HepG2 (cell line): ENCODE results near the gene MYCBP2. TPM values are rescaled to one million over a fixed set of nuclear protein-coding genes. Genes with fewer than 3 reads are reported as not detected.
"Not testable (repeated sequence)": the region's sequence is repeated elsewhere in the genome, so short reads cannot be mapped to it uniquely, and the experiment has no call there.

Source experiments
- ATAC-seq: fragments of 200-7000 bp; cut with Tn5 transposase; 3 replicates; pipeline ENCODE4 v1.9.1; 2020; ENCODE audit warnings: mild to moderate bottlenecking, moderate library complexity
- BruUV-seq: library from RNA; stranded (reverse); fragments of 400-500 nt; replicated peaks from 2 replicates; lab custom pipeline; 2021; lab: Mats Ljungman, UMichigan
- CTCF ChIA-PET: fragments of 300-600 bp; formaldehyde crosslinking; extraction: SDS; loops from one replicate; lab custom pipeline; 2021; ENCODE audit warnings: low total read pairs, inconsistent platforms, low intra/inter-chr PET ratio; lab: Yijun Ruan, JAX
- POLR2A ChIA-PET: fragments of 350-600 bp; sonication (Branson Sonifier 250); formaldehyde crosslinking; loops from one replicate; lab custom pipeline; 2020; ENCODE audit warnings: antibody characterized with exemption, inconsistent platforms; lab: Yijun Ruan, JAX
- DNase-seq: peaks from one replicate; pipeline ENCODE4 v3.0.0-alpha.2; 2015; ENCODE audit warnings: low spot score
- FAIRE-seq: peaks from 3 replicates; lab custom pipeline; 2011; peaks lifted over from hg19 to GRCh38; lab: Jason Lieb, UNC
- H2AFZ ChIP-seq: one replicate; pipeline ENCODE4 v1.6.1; 2011; ENCODE audit warnings: low read length, inconsistent platforms
- H3K27ac ChIP-seq: fragments of 300-600 bp; 3 replicates; pipeline ENCODE4 v1.8.0; 2011; ENCODE audit warnings: mixed run types, mild to moderate bottlenecking, mixed read lengths, low read length, inconsistent platforms; ENCODE audit not compliant: insufficient read depth; ENCODE audit errors: extremely low read length
- H3K27me3 ChIP-seq, 2 experiments: fragments of 200-600 bp in 1 of 2; 2 replicates in 1 of 2; 3 replicates in 1 of 2; pipeline versions ENCODE4 v1.6.0 to v1.8.0; 2011; ENCODE audit warnings: low read length in 2 of 2, mild to moderate bottlenecking in 2 of 2, moderate library complexity in 2 of 2, inconsistent platforms in 1 of 2; ENCODE audit not compliant: insufficient read depth in 2 of 2, control insufficient read depth in 1 of 2
- H3K36me3 ChIP-seq, 2 experiments: fragments of 200-600 bp in 1 of 2; replicated peaks in 1 of 2; 2 replicates in 1 of 2; 3 replicates in 1 of 2; pipeline versions ENCODE4 v1.5.1 to v1.8.0; 2011; ENCODE audit warnings: low read length in 2 of 2, inconsistent platforms in 1 of 2; ENCODE audit not compliant: insufficient read depth in 2 of 2, control insufficient read depth in 1 of 2
- H3K4me1 ChIP-seq: 2 replicates; pipeline ENCODE4 v1.5.1; 2012; ENCODE audit warnings: low read length, inconsistent platforms; ENCODE audit not compliant: insufficient read depth
- H3K4me2 ChIP-seq: 2 replicates; pipeline ENCODE4 v1.6.0; 2011; ENCODE audit warnings: low read depth, low read length, inconsistent platforms
- H3K4me3 ChIP-seq, 3 experiments: fragments of 200-600 bp in 1 of 3; sonication (generic), shearing (Covaris generic) in 1 of 3; replicated peaks in 1 of 3; 2 replicates each; pipeline ENCODE4 v1.5.1; 2011 to 2016; ENCODE audit warnings: low read length in 3 of 3, inconsistent platforms in 2 of 3, low read depth in 2 of 3, mild to moderate bottlenecking in 2 of 3, control low read depth in 1 of 3, mixed read lengths in 1 of 3; ENCODE audit not compliant: insufficient read depth in 1 of 3
- H3K79me2 ChIP-seq: one replicate; pipeline ENCODE4 v1.6.1; 2011; ENCODE audit warnings: low read length, inconsistent platforms; ENCODE audit not compliant: insufficient read depth
- H3K9ac ChIP-seq: 2 replicates; pipeline ENCODE4 v1.6.0; 2011; ENCODE audit warnings: mild to moderate bottlenecking, low read depth, low read length, inconsistent platforms; ENCODE audit not compliant: insufficient read depth
- H3K9me3 ChIP-seq: 2 replicates; pipeline ENCODE4 v1.5.1; 2012; ENCODE audit warnings: mild to moderate bottlenecking, low read length
- H4K20me1 ChIP-seq: 2 replicates; pipeline ENCODE4 v1.6.0; 2011; ENCODE audit warnings: inconsistent platforms, mild to moderate bottlenecking, low read length, moderate library complexity; ENCODE audit not compliant: insufficient read depth
- AKAP8 ChIP-seq: sonication (generic); formaldehyde crosslinking; IDR thresholded peaks from 2 replicates; pipeline ENCODE4 v1.5.1; 2020; ENCODE audit warnings: mild to moderate bottlenecking, missing genetic modification reagents
- GATAD2A ChIP-seq: IDR thresholded peaks from 2 replicates; pipeline ENCODE4 v1.6.1; 2016
- ZEB1 ChIP-seq: IDR thresholded peaks from 2 replicates; pipeline ENCODE4 v1.6.1; 2012; ENCODE audit warnings: mild to moderate bottlenecking, low read depth, inconsistent platforms; ENCODE audit not compliant: insufficient replicate concordance
- ZNF264 ChIP-seq: sonication (generic); formaldehyde crosslinking; IDR thresholded peaks from 2 replicates; pipeline ENCODE4 v1.4.0; 2020; ENCODE audit warnings: missing genetic modification reagents
- ZNF30 ChIP-seq: sonication (generic); formaldehyde crosslinking; IDR thresholded peaks from 2 replicates; pipeline ENCODE4 v1.5.0; 2020; ENCODE audit warnings: mild to moderate bottlenecking, missing genetic modification reagents
- ZNF746 ChIP-seq: sonication (generic); formaldehyde crosslinking; IDR thresholded peaks from 2 replicates; pipeline ENCODE4 v1.8.0; 2022; ENCODE audit warnings: mild to moderate bottlenecking, missing genetic modification reagents
- WGBS: methylation state at CpG from one replicate; pipeline ENCODE4 v1.1.6; 2017; ENCODE audit warnings: low lambda C conversion rate; 5-methylcytosine and 5-hydroxymethylcytosine counted together
- in situ Hi-C: cut with HindIII; loops from 2 replicates; pipeline ENCODE4 v1.10.0; 2017; ENCODE audit warnings: low pct_unique_long_range_greater_than_20kb; ENCODE audit not compliant: extremely low pct_ligation_motif_present
- intact Hi-C: fragments of 100-400 bp; cut with micrococcal nuclease; formaldehyde crosslinking; loops from one replicate; pipeline ENCODE4 v1.10.0; 2022; ENCODE audit not compliant: unreplicated experiment
- polyA plus RNA-seq, 8 experiments: library from polyadenylated mRNA; depleted of rRNA in 3 of 8; stranded (reverse) in 7 of 8; unstranded in 1 of 8; fragments of >200 nt; fragmentation: Illumina TruSeq in 4 of 8; extraction: Trizol in 4 of 8; gene quantifications; 2 replicates each; pipeline versions ENCODE4 v1.2.1 to v1.2.3, GENCODE V29; 2011 to 2016; ENCODE audit warnings: low read depth in 4 of 8, missing spikeins in 1 of 8, mixed read lengths in 1 of 8; ENCODE audit not compliant: insufficient read depth in 1 of 8
- total RNA-seq, 5 experiments: library from RNA; depleted of rRNA; stranded (reverse); fragments of >200 nt; fragmentation: Illumina TruSeq; extraction: Trizol; gene quantifications; 2 replicates each; pipeline ENCODE4 v1.2.3, GENCODE V29; 2016; ENCODE audit warnings: low read depth in 1 of 5
- TF ChIP-seq, protein P1 (sequence below): sonication (generic); formaldehyde crosslinking; IDR thresholded peaks from 2 replicates; pipeline ENCODE4 v1.4.0; 2020; ENCODE audit warnings: missing genetic modification reagents, mild to moderate bottlenecking, borderline replicate concordance
- TF ChIP-seq, protein P2 (sequence below): fragments of 450-650 bp; IDR thresholded peaks from 2 replicates; pipeline ENCODE4 v1.6.1; 2017

The MYCBP2 gene
- total and polyA plus RNA-seq, 2 of the 13 experiments (the other 11 are each of a cell fraction or from before 2014, with no cell fraction given) = 16.3 to 35.3 TPM

DNA sequence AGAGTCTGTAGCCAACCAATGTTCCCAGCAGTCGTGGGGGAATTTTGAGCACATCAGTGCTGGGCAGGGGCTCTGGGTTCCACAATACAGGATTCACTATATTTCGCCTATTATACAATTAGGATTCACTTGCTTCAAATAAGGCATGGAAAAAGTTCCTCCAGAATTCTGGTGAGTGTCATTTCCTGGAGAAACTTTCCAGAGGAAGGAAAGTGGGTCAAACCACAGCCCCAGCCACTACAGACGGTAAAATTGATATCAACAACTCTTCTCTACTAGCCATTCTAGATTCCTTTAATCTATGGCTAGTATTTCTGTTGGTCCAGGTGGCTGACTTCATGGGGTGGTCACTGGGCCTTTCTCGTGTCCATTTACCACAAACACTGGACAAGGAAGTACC, 10.5 kb downstream of the MYCBP2 start:
- Histone ChIP-seq H3K4me1 (no peaks in the 10 kb centered on the region), H3K9me3 (no peaks in the 10 kb centered on the region), H3K27ac (no peak overlapping the region), H3K4me3 (no peak overlapping the region), H2AFZ (no peak overlapping the region), H3K79me2 (peaks cover 57% of the 10 kb centered on the region), H3K27me3 (no peaks in the 10 kb centered on the region), H3K4me2 (no peak overlapping the region), H4K20me1 (no peaks in the 10 kb centered on the region; the same call in 1 of the 2 replicates), H3K36me3 (no peaks in the 10 kb centered on the region; a peak in 1 of 5 replicates), H3K9ac (no peak overlapping the region)
- DNase-seq (no peak), ATAC-seq (no peak), FAIRE-seq (no peak)
- 94% methylated on average over 4 of the region's 4 CpGs for WGBS
- POLR2A ChIA-PET = no interaction called here
- BruUV-seq = no TSS peak
- intact Hi-C loops = no loop called here
- CTCF ChIA-PET = no interaction called here
- TF ChIP-seq ZNF746 (no peak), GATAD2A (CRISPR knock-in tag) (no peak), ZEB1 (no peak), ZNF264 (CRISPR knock-in tag) (no peak), ZNF30 (CRISPR knock-in tag) (no peak), AKAP8 (CRISPR knock-in tag) (no peak)
- TF ChIP-seq, protein P1, sequence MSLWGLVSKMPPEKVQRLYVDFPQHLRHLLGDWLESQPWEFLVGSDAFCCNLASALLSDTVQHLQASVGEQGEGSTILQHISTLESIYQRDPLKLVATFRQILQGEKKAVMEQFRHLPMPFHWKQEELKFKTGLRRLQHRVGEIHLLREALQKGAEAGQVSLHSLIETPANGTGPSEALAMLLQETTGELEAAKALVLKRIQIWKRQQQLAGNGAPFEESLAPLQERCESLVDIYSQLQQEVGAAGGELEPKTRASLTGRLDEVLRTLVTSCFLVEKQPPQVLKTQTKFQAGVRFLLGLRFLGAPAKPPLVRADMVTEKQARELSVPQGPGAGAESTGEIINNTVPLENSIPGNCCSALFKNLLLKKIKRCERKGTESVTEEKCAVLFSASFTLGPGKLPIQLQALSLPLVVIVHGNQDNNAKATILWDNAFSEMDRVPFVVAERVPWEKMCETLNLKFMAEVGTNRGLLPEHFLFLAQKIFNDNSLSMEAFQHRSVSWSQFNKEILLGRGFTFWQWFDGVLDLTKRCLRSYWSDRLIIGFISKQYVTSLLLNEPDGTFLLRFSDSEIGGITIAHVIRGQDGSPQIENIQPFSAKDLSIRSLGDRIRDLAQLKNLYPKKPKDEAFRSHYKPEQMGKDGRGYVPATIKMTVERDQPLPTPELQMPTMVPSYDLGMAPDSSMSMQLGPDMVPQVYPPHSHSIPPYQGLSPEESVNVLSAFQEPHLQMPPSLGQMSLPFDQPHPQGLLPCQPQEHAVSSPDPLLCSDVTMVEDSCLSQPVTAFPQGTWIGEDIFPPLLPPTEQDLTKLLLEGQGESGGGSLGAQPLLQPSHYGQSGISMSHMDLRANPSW (CRISPR knock-in tag) = no peak
- TF ChIP-seq, protein P2, sequence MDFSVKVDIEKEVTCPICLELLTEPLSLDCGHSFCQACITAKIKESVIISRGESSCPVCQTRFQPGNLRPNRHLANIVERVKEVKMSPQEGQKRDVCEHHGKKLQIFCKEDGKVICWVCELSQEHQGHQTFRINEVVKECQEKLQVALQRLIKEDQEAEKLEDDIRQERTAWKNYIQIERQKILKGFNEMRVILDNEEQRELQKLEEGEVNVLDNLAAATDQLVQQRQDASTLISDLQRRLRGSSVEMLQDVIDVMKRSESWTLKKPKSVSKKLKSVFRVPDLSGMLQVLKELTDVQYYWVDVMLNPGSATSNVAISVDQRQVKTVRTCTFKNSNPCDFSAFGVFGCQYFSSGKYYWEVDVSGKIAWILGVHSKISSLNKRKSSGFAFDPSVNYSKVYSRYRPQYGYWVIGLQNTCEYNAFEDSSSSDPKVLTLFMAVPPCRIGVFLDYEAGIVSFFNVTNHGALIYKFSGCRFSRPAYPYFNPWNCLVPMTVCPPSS = no peak
- in situ Hi-C loops = no loop called here

DNA sequence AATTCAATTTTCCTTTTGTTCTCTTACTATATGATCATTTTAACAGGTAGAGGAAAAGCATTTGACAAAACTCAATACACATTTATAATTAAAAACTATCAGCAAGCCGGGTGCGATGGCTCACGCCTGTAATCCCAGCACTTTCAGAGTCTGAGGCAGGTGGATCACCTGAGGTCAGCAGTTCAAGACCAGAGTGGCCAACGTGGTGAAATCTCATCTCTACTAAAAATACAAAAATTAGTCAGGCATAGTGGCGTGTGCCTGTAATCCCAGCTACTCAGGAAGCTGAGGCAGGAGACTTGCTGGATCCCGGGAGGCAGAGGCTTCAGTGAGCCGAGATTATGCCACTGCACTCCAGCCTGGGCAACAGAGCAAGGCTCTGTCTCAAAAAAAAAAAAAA, 11.4 kb downstream of the MYCBP2 start:
- H3K27me3 ChIP-seq, H4K20me1 ChIP-seq, FAIRE-seq, H3K27ac ChIP-seq, H3K36me3 ChIP-seq, DNase-seq, H3K9me3 ChIP-seq, H3K4me3 ChIP-seq, H3K4me2 ChIP-seq, H3K4me1 ChIP-seq, H3K9ac ChIP-seq, POLR2A ChIA-PET, BruUV-seq, H2AFZ ChIP-seq, intact Hi-C loops, CTCF ChIA-PET, ATAC-seq, in situ Hi-C loops: not testable (repeated sequence)
- 97% methylated on average over 7 of the region's 7 CpGs for WGBS
- H3K79me2 ChIP-seq = peaks cover 59% of the 10 kb centered on the region
